SH-SY5Y (cell line): ENCODE data around the gene MAN1C1.

ENCODE experiments used
- GATA2 ChIP-seq: IDR thresholded peaks from 2 replicates; pipeline ENCODE4 v1.6.1; 2011; ENCODE audit warnings: mild to moderate bottlenecking, low read depth, low read length
- GATA3 ChIP-seq: IDR thresholded peaks from 2 replicates; pipeline ENCODE4 v1.6.1; 2011; ENCODE audit warnings: low read depth, mild to moderate bottlenecking, low read length, moderate library complexity

- TF ChIP-seq GATA2 (no peak), GATA3 (no peak)
These were observed 73.2 kb downstream of the MAN1C1 start for GRCh38 chr1:25689686-25690381.
